Activated CD8-positive, alpha-beta memory T cell treated with anti-CD3 and anti-CD28 coated beads for 4 hours (primary cell): ENCODE results near the gene SLC38A1.
"Not testable (repeated sequence)": the region's sequence is repeated elsewhere in the genome, so short reads cannot be mapped to it uniquely, and the experiment has no call there.

Experiments used
- DNase-seq, 2 donors: peaks; one replicate each; pipeline ENCODE4 v3.0.0-alpha.2; 2020; ENCODE audit warnings: low read depth in 2 of 2

Gene SLC38A1

GRCh38 chr12:46268583-46269428 lies at the start of gene SLC38A1:
TSS of gene SLC38A1 (minus strand) at chr12:46269043. CDS start at chr12:46239800, 29,243 bp downstream.
- DNase-seq = peak; percentile 70 to 77

GRCh38 chr12:46318037-46318436 lies 49.2 kb upstream of the SLC38A1 start:
- DNase-seq = no peak

GRCh38 chr12:46304070-46304469 lies 35.2 kb upstream of the SLC38A1 start:
- DNase-seq = no peak

- peak; percentile 16 to 31 for DNase-seq
These were observed 34.3 kb upstream of the SLC38A1 start for GRCh38 chr12:46303039-46303666.

- DNase-seq = no peak
These were observed 32.1 kb upstream of the SLC38A1 start for GRCh38 chr12:46300910-46301309.

GRCh38 chr12:46299851-46300250 lies 31.0 kb upstream of the SLC38A1 start:
- no peak for DNase-seq

- no peak for DNase-seq
These were observed 29.4 kb upstream of the SLC38A1 start for GRCh38 chr12:46298261-46298660.

GRCh38 chr12:46296822-46297221 lies 28.0 kb upstream of the SLC38A1 start:
- no peak for DNase-seq

- no peak for DNase-seq
These were observed 24.0 kb upstream of the SLC38A1 start for GRCh38 chr12:46292754-46293402.

GRCh38 chr12:46291953-46292352 lies 23.1 kb upstream of the SLC38A1 start:
- not testable (repeated sequence) for DNase-seq

GRCh38 chr12:46285177-46285576 lies 16.3 kb upstream of the SLC38A1 start:
- not testable (repeated sequence) for DNase-seq

- DNase-seq = no peak
These were observed 14.0 kb upstream of the SLC38A1 start for GRCh38 chr12:46282829-46283228.

- no peak for DNase-seq
These were observed 7.9 kb upstream of the SLC38A1 start for GRCh38 chr12:46276756-46277155.

- DNase-seq = no peak
These were observed 3.0 kb upstream of the SLC38A1 start for GRCh38 chr12:46271863-46272262.

GRCh38 chr12:46269429-46270241 lies 792 bp upstream of the SLC38A1 start:
- DNase-seq = peak; percentile 28 to 64

GRCh38 chr12:46267825-46268582 lies 839 bp downstream of the SLC38A1 start:
- DNase-seq = peak; percentile 11

GRCh38 chr12:46267575-46267824 lies 1.3 kb downstream of the SLC38A1 start:
- no peak for DNase-seq

GRCh38 chr12:46266869-46267574 lies 1.8 kb downstream of the SLC38A1 start:
- DNase-seq = peak; percentile 30 to 54

GRCh38 chr12:46266382-46266791 lies 2.5 kb downstream of the SLC38A1 start:
- peak in 1 of 2 donors; percentile 13 for DNase-seq

GRCh38 chr12:46265734-46266133 lies 3.1 kb downstream of the SLC38A1 start:
- DNase-seq = no peak

GRCh38 chr12:46265102-46265501 lies 3.7 kb downstream of the SLC38A1 start:
- no peak for DNase-seq
